ENCODE data around the gene COG5.
"Not testable (repeated sequence)": the region's sequence is repeated elsewhere in the genome, so short reads cannot be mapped to it uniquely, and the experiment has no call there.

- not testable (repeated sequence) for TF ChIP-seq CTCF, POLR2A (IDR thresholded peaks at IDR 0.05)
These were observed 316.9 kb downstream of the COG5 start for GRCh38 chr7:107246836-107247235.
